Parathyroid adenoma (tissue), 2 donors: ENCODE measurements around the gene NPAS3.

ENCODE experiments used
- H2AFZ ChIP-seq: fragments of 300-600 bp; sonication (generic); one replicate; pipeline ENCODE4 v1.7.0; 2017; ENCODE audit warnings: antibody characterized with exemption, mild to moderate bottlenecking
- H3K27ac ChIP-seq: fragments of 300-600 bp; sonication (generic); one replicate; pipeline ENCODE4 v1.7.0; 2017
- H3K27me3 ChIP-seq: fragments of 300-600 bp; sonication (generic); one replicate; pipeline ENCODE4 v1.7.0; 2017; ENCODE audit warnings: low read length; ENCODE audit not compliant: control insufficient read depth, insufficient read depth
- H3K36me3 ChIP-seq: fragments of 300-600 bp; sonication (generic); one replicate; pipeline ENCODE4 v1.7.0; 2017; ENCODE audit warnings: low read length; ENCODE audit not compliant: control insufficient read depth, insufficient read depth
- H3K4me1 ChIP-seq: fragments of 300-600 bp; sonication (generic); one replicate; pipeline ENCODE4 v1.7.0; 2017; ENCODE audit warnings: control low read depth
- H3K4me2 ChIP-seq: fragments of 300-600 bp; sonication (generic); one replicate; pipeline ENCODE4 v1.7.0; 2017; ENCODE audit warnings: low read length
- H3K4me3 ChIP-seq: fragments of 300-600 bp; sonication (generic); one replicate; pipeline ENCODE4 v1.7.0; 2017; ENCODE audit warnings: low read depth, low read length
- H3K79me2 ChIP-seq: fragments of 300-600 bp; sonication (generic); one replicate; pipeline ENCODE4 v1.7.0; 2017; ENCODE audit warnings: control low read depth
- H3K9ac ChIP-seq: fragments of 300-600 bp; sonication (generic); one replicate; pipeline ENCODE4 v1.7.0; 2017; ENCODE audit warnings: mild to moderate bottlenecking
- H3K9me3 ChIP-seq: fragments of 300-600 bp; sonication (generic); one replicate; pipeline ENCODE4 v1.7.0; 2017; ENCODE audit warnings: low read length; ENCODE audit not compliant: control insufficient read depth
- CTCF ChIP-seq: fragments of 300-600 bp; sonication (generic); IDR thresholded peaks from one replicate; pipeline ENCODE4 v1.7.0; 2017; ENCODE audit warnings: antibody characterized with exemption, mild to moderate bottlenecking
- donor health status: primary hyperparathyroidism.

Gene NPAS3

DNA sequence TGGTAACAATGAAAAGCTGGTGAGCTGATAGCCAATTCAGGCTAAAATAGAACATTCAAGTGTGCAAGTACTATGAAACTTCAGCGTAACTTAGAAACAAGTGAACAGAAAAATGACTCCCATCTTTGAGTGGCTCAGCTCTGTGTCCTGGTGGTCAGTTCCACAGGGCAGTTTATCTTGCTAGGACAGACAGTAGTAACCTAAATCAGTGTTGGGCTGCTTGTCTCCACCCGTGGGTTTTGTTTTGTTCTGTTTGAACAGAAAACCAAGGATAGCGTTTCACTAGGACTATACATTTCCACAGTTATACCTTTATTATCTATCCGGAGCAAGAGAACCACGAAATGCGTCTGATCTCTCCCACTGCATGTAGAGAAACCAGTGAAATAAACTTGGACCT is 544.4 kb downstream of the NPAS3 start:
- no peak overlapping the region for H3K9ac ChIP-seq
- no peaks in the 10 kb centered on the region for H3K9me3 ChIP-seq
- no peak for TF ChIP-seq CTCF
- no peak overlapping the region for H2AFZ ChIP-seq
- H3K4me2 ChIP-seq, result no peak overlapping the region
- no peaks in the 10 kb centered on the region for H3K4me1 ChIP-seq
- H3K36me3 ChIP-seq, result no peaks in the 10 kb centered on the region
- no peaks in the 10 kb centered on the region for H3K79me2 ChIP-seq
- H3K27ac ChIP-seq, result no peak overlapping the region
- H3K4me3 ChIP-seq, result no peak overlapping the region
- H3K27me3 ChIP-seq, result no peaks in the 10 kb centered on the region

- Histone ChIP-seq H3K4me2 (no peak overlapping the region), H3K36me3 (no peaks in the 10 kb centered on the region), H3K4me1 (no peaks in the 10 kb centered on the region), H3K27ac (no peak overlapping the region), H3K9ac (no peak overlapping the region), H2AFZ (no peak overlapping the region), H3K4me3 (no peak overlapping the region), H3K79me2 (no peaks in the 10 kb centered on the region), H3K9me3 (no peaks in the 10 kb centered on the region), H3K27me3 (no peaks in the 10 kb centered on the region)
- TF ChIP-seq CTCF, result no peak
Observed at GRCh38 chr14:33483541-33483940, 544.9 kb downstream of the NPAS3 start.

DNA sequence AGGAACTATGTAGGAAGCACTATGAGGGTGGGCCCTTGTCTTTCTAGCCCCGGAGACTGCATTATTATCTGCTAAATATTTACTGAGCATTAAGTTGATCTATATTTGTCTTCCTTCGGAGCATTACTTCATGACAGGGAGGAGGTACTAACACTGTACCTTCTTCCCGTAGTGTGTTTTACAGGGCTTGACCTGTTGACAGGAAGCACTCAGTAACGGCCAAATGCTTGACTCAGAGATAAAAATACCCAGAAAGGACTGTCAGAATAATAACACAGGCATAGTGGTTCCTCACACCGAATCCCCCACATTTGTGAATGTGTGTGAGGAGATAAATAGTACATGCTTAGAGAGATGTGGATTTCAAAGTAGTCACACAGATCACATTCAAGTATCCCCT is 545.6 kb downstream of the NPAS3 start:
- Histone ChIP-seq H3K4me3 (no peak overlapping the region), H3K4me1 (no peaks in the 10 kb centered on the region), H3K36me3 (no peaks in the 10 kb centered on the region), H3K27ac (no peak overlapping the region), H3K4me2 (no peak overlapping the region), H3K79me2 (no peaks in the 10 kb centered on the region), H3K9ac (no peak overlapping the region), H2AFZ (no peak overlapping the region), H3K9me3 (no peaks in the 10 kb centered on the region), H3K27me3 (no peaks in the 10 kb centered on the region)
- TF ChIP-seq CTCF, result no peak

GRCh38 chr14:33486332-33486890 is 547.7 kb downstream of the NPAS3 start:
- H3K36me3 ChIP-seq, result no peaks in the 10 kb centered on the region
- H3K27ac ChIP-seq, result no peak overlapping the region
- no peak overlapping the region for H3K9ac ChIP-seq
- H3K4me1 ChIP-seq, result no peaks in the 10 kb centered on the region
- H3K27me3 ChIP-seq, result no peaks in the 10 kb centered on the region
- H3K79me2 ChIP-seq, result no peaks in the 10 kb centered on the region
- H3K9me3 ChIP-seq, result no peaks in the 10 kb centered on the region
- H3K4me3 ChIP-seq, result no peak overlapping the region
- H2AFZ ChIP-seq, result no peak overlapping the region
- H3K4me2 ChIP-seq, result no peak overlapping the region
- TF ChIP-seq CTCF, result no peak

DNA sequence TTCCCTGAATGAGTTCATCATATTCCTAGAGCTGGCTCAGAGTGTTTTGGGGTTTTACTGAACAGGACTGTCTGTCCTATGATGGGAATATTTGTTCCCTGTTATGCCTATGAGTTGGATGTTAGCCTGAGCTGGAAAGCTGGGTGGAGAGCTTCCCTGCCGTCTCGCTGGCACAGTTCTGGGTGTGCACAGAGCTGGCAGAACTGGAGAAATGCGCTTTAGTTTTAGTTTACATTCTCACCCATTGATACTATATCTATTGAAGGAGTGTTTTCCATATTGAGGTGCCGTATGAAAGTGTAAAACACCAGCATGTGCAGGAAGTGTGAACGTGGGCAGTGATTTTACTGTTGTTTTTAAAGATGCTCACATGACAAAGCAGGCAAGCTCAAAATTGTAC is 549.9 kb downstream of the NPAS3 start:
- no peak for TF ChIP-seq CTCF
- Histone ChIP-seq H3K79me2 (no peaks in the 10 kb centered on the region), H3K27ac (no peak overlapping the region), H3K9me3 (no peaks in the 10 kb centered on the region), H3K36me3 (no peaks in the 10 kb centered on the region), H3K4me3 (no peak overlapping the region), H3K4me2 (no peak overlapping the region), H3K4me1 (no peaks in the 10 kb centered on the region), H2AFZ (no peak overlapping the region), H3K9ac (no peak overlapping the region), H3K27me3 (no peaks in the 10 kb centered on the region)
